H1 (cell line): ENCODE measurements around the gene MPRIP. TPM values are rescaled to one million over a fixed set of nuclear protein-coding genes. Genes with fewer than 3 reads are reported as not detected.

Experiments used
- CTCF ChIA-PET: fragments of 300-600 bp; sonication (Branson Sonifier 250); formaldehyde crosslinking; loops from one replicate; lab custom pipeline; 2021; ENCODE audit not compliant: partially characterized antibody; lab: Charles Lee
- POLR2A ChIA-PET: fragments of 300-600 bp; sonication (Branson Sonifier 250); formaldehyde crosslinking; loops from one replicate; lab custom pipeline; 2021; ENCODE audit warnings: inconsistent platforms; ENCODE audit not compliant: partially characterized antibody; lab: Charles Lee
- DNase-seq, 2 experiments: peaks; one replicate each; pipeline versions ENCODE4 v3.0.0 to v3.0.0-alpha.2; 2010 to 2022; ENCODE audit warnings: low spot score in 2 of 2, low read depth in 1 of 2, mixed read lengths in 1 of 2
- FAIRE-seq: peaks from 2 replicates; lab custom pipeline; 2011; peaks lifted over from hg19 to GRCh38; lab: Jason Lieb, UNC
- H2AFZ ChIP-seq: 2 replicates; pipeline ENCODE4 v1.8.1; 2012; ENCODE audit warnings: low read length, inconsistent platforms
- H2AK5ac ChIP-seq: 2 replicates; pipeline ENCODE4 v1.6.1; 2013; ENCODE audit warnings: low read depth, low read length
- H2BK120ac ChIP-seq: replicated peaks from 2 replicates; pipeline ENCODE3; 2013; ENCODE audit warnings: low read depth, low read length, inconsistent platforms
- H2BK12ac ChIP-seq: 2 replicates; pipeline ENCODE4 v1.6.1; 2013; ENCODE audit warnings: low read depth, low read length
- H2BK15ac ChIP-seq: 2 replicates; pipeline ENCODE4 v1.6.1; 2013; ENCODE audit warnings: low read length
- H2BK20ac ChIP-seq: 2 replicates; pipeline ENCODE4 v1.6.1; 2013; ENCODE audit warnings: low read length
- H2BK5ac ChIP-seq: 2 replicates; pipeline ENCODE4 v1.6.1; 2013; ENCODE audit warnings: low read depth, low read length
- H3K14ac ChIP-seq: 2 replicates; pipeline ENCODE4 v1.6.1; 2013; ENCODE audit warnings: inconsistent platforms; ENCODE audit not compliant: insufficient read length
- H3K18ac ChIP-seq: 2 replicates; pipeline ENCODE4 v1.6.1; 2013; ENCODE audit warnings: low read length; ENCODE audit errors: extremely low read depth
- H3K23ac ChIP-seq: 2 replicates; pipeline ENCODE4 v1.6.1; 2013; ENCODE audit warnings: inconsistent platforms; ENCODE audit not compliant: insufficient read length
- H3K23me2 ChIP-seq: 2 replicates; pipeline ENCODE4 v1.6.1; 2013; ENCODE audit warnings: low read depth, low read length
- H3K27ac ChIP-seq: 2 replicates; pipeline ENCODE4 v1.6.1; 2011; ENCODE audit warnings: low read depth, low read length, inconsistent platforms
- H3K27me3 ChIP-seq, 4 experiments: replicated peaks in 1 of 4; 1 replicate in 1 of 4; 2 replicates in 3 of 4; pipeline versions ENCODE4 v1.6.1 to v1.8.1; 2011 to 2013; ENCODE audit warnings: low read length in 3 of 4, mild to moderate bottlenecking in 3 of 4, inconsistent platforms in 2 of 4, mixed read lengths in 2 of 4, moderate library complexity in 1 of 4; ENCODE audit not compliant: control insufficient read depth in 3 of 4, insufficient read depth in 3 of 4; ENCODE audit errors: extremely low read depth in 1 of 4
- H3K36me3 ChIP-seq, 4 experiments: 2 replicates each; pipeline versions ENCODE4 v1.6.1 to v1.8.1; 2011 to 2013; ENCODE audit warnings: mild to moderate bottlenecking in 4 of 4, low read length in 3 of 4, moderate library complexity in 2 of 4, control low read depth in 1 of 4, inconsistent platforms in 1 of 4; ENCODE audit not compliant: insufficient read depth in 4 of 4, control insufficient read depth in 2 of 4
- H3K4ac ChIP-seq: replicated peaks from 2 replicates; pipeline ENCODE3; 2013; ENCODE audit warnings: low read length, low read depth, mixed read lengths, inconsistent platforms; ENCODE audit not compliant: insufficient read length
- H3K4me1 ChIP-seq, 4 experiments: replicated peaks in 1 of 4; 1 replicate in 1 of 4; 2 replicates in 3 of 4; pipeline versions ENCODE4 v1.6.1 to v1.8.1; 2011 to 2013; ENCODE audit warnings: low read length in 3 of 4, inconsistent platforms in 2 of 4, mixed read lengths in 1 of 4; ENCODE audit not compliant: insufficient read depth in 4 of 4, control insufficient read depth in 3 of 4
- H3K4me2 ChIP-seq, 2 experiments: 2 replicates each; pipeline versions ENCODE4 v1.6.1 to v1.8.1; 2011 to 2013; ENCODE audit warnings: low read depth in 2 of 2, low read length in 2 of 2, control low read depth in 1 of 2, inconsistent platforms in 1 of 2, mild to moderate bottlenecking in 1 of 2; ENCODE audit not compliant: insufficient read depth in 1 of 2
- H3K4me3 ChIP-seq, 4 experiments: fragments of 200-600, 300-600 bp in 1 of 4; sonication (generic), shearing (Covaris generic), sonication (Bioruptor Twin) in 1 of 4; 2 replicates each; pipeline versions ENCODE4 v1.5.1 to v1.8.1; 2011 to 2016; ENCODE audit warnings: low read length in 4 of 4, low read depth in 3 of 4, control low read depth in 2 of 4, inconsistent platforms in 2 of 4, mild to moderate bottlenecking in 2 of 4, mixed read lengths in 1 of 4, moderate library complexity in 1 of 4; ENCODE audit not compliant: insufficient read depth in 2 of 4; ENCODE audit errors: extremely low read depth in 1 of 4
- H3K56ac ChIP-seq: replicated peaks from 2 replicates; pipeline ENCODE3; 2013; ENCODE audit warnings: low read depth, mild to moderate bottlenecking, mixed read lengths, low read length, inconsistent platforms; ENCODE audit not compliant: insufficient read length
- H3K79me1 ChIP-seq: 2 replicates; pipeline ENCODE4 v1.6.1; 2013; ENCODE audit warnings: low read depth, low read length, control low read depth
- H3K79me2 ChIP-seq, 2 experiments: 2 replicates each; pipeline versions ENCODE4 v1.6.1 to v1.8.1; 2012 to 2013; ENCODE audit warnings: low read length in 2 of 2, mild to moderate bottlenecking in 2 of 2, inconsistent platforms in 1 of 2; ENCODE audit not compliant: insufficient read depth in 2 of 2, control insufficient read depth in 1 of 2
- H3K9ac ChIP-seq, 4 experiments: replicated peaks in 1 of 4; 1 replicate in 1 of 4; 2 replicates in 3 of 4; pipeline versions ENCODE4 v1.6.1 to v1.8.1; 2011 to 2013; ENCODE audit warnings: low read depth in 3 of 4, low read length in 3 of 4, control low read depth in 2 of 4, mild to moderate bottlenecking in 2 of 4, moderate library complexity in 2 of 4, inconsistent platforms in 1 of 4; ENCODE audit errors: extremely low read depth in 1 of 4
- H3K9me3 ChIP-seq, 2 experiments: 2 replicates each; pipeline versions ENCODE4 v1.6.1 to v1.8.1; 2012 to 2013; ENCODE audit warnings: mild to moderate bottlenecking in 2 of 2, moderate library complexity in 2 of 2, control low read depth in 1 of 2, inconsistent platforms in 1 of 2, low read depth in 1 of 2, low read length in 1 of 2, mixed read lengths in 1 of 2; ENCODE audit not compliant: insufficient read depth in 2 of 2
- H4K20me1 ChIP-seq, 2 experiments: replicated peaks in 1 of 2; 2 replicates each; pipeline versions ENCODE3 to v1.8.1; 2011 to 2013; ENCODE audit warnings: inconsistent platforms in 2 of 2, low read length in 2 of 2, mild to moderate bottlenecking in 1 of 2; ENCODE audit not compliant: insufficient read depth in 2 of 2, control insufficient read depth in 1 of 2
- H4K5ac ChIP-seq: 2 replicates; pipeline ENCODE4 v1.6.1; 2013; ENCODE audit warnings: low read length, low read depth, mixed read lengths, inconsistent platforms; ENCODE audit not compliant: insufficient read length
- H4K8ac ChIP-seq: 2 replicates; pipeline ENCODE4 v1.8.0; 2013; ENCODE audit warnings: mild to moderate bottlenecking, moderate library complexity, low read length, inconsistent platforms; ENCODE audit not compliant: insufficient read depth; ENCODE audit errors: extremely low read depth
- H4K91ac ChIP-seq: replicated peaks from 2 replicates; pipeline ENCODE3; 2013; ENCODE audit warnings: low read length, mixed read lengths, inconsistent platforms; ENCODE audit not compliant: insufficient read length
- BACH1 ChIP-seq: IDR thresholded peaks from 2 replicates; pipeline ENCODE4 v1.6.1; 2012; ENCODE audit warnings: low read length, improper control_type of control experiment
- RBBP5 ChIP-seq: IDR thresholded peaks from 2 replicates; pipeline ENCODE4 v1.7.1; 2012; ENCODE audit warnings: low read depth, mild to moderate bottlenecking, inconsistent platforms, low read length, moderate library complexity, borderline replicate concordance
- WGBS, 2 experiments: shearing (Covaris generic) in 1 of 2; methylation state at CpG; one replicate each; pipeline versions ENCODE4 v1.1.6 to v1.1.7; 2013 to 2015; ENCODE audit warnings: low lambda C conversion rate in 2 of 2, mixed read lengths in 2 of 2, inconsistent platforms in 1 of 2, low coverage in 1 of 2, missing lambda C conversion rate in 1 of 2; ENCODE audit not compliant: insufficient replicate concordance in 2 of 2, insufficient coverage in 1 of 2, insufficient read length in 1 of 2; ENCODE audit errors: extremely low coverage in 1 of 2, missing lambda C conversion rate in 1 of 2; 5-methylcytosine and 5-hydroxymethylcytosine counted together
- polyA plus RNA-seq, 7 experiments: library from polyadenylated mRNA; depleted of rRNA in 3 of 7; stranded (reverse) in 5 of 7; unstranded in 2 of 7; fragments of >200 nt in 5 of 7; fragments of 200-250 nt in 2 of 7; gene quantifications; 1 replicate in 5 of 7; 2 replicates in 1 of 7; 4 replicates in 1 of 7; pipeline versions ENCODE4 v1.2.1 to v1.2.3, GENCODE V29; 2011 to 2013; ENCODE audit warnings: missing spikeins in 2 of 7, mixed read lengths in 2 of 7
- total RNA-seq: library from RNA; stranded (reverse); fragmentation: NEBNext Ultra II Directional; extraction: Animal tissue kit (Norgen Biotek cat#: 25700); gene quantifications from 2 replicates; pipeline ENCODE4 v1.2.1, GENCODE V29; 2021

The MPRIP gene
- total and polyA plus RNA-seq, 2 of the 8 experiments (the other 6 are each of a cell fraction or from before 2014, with no cell fraction given) = 48.6 to 146 TPM

- FAIRE-seq (no peak), DNase-seq (no peak)
- no peak overlapping the region for H2BK15ac ChIP-seq
- no peak overlapping the region for H3K4ac ChIP-seq
- no peaks in the 10 kb centered on the region for H3K36me3 ChIP-seq
- H3K9me3 ChIP-seq = no peaks in the 10 kb centered on the region
- no peak overlapping the region for H3K27ac ChIP-seq
- H3K9ac ChIP-seq = no peak overlapping the region
- H3K79me1 ChIP-seq = no peaks in the 10 kb centered on the region
- H3K4me3 ChIP-seq = no peak overlapping the region
- no peak overlapping the region for H2AK5ac ChIP-seq
- TF ChIP-seq BACH1 (no peak), RBBP5 (no peak)
- H3K4me2 ChIP-seq = no peak overlapping the region
- no peak overlapping the region for H3K56ac ChIP-seq
- no peak overlapping the region for H2BK12ac ChIP-seq
- no peak overlapping the region for H3K23ac ChIP-seq
- no peaks in the 10 kb centered on the region for H3K79me2 ChIP-seq
- no peak overlapping the region for H2AFZ ChIP-seq
- H4K8ac ChIP-seq = no peak overlapping the region
- 90% methylated on average over 7 of the region's 7 CpGs; no CpG with 5 or more reads in 1 of the 2 experiments for WGBS, 2 experiments
- H2BK120ac ChIP-seq = no peak overlapping the region
- no peak overlapping the region for H2BK20ac ChIP-seq
- no peak overlapping the region for H4K5ac ChIP-seq
- ChIA-PET CTCF (interaction anchor here (0.8 to 1.3 kb wide), 3 partner anchors 13 to 127 kb away, joined by 3 to 5 read pairs (median 3); no protein-coding TSS in a partner anchor), POLR2A (interaction anchor here (1.2 kb wide), 2 partner anchors 14 to 123 kb away, joined by 3 to 5 read pairs; no protein-coding TSS in a partner anchor)
- no peak overlapping the region for H3K14ac ChIP-seq
- no peaks in the 10 kb centered on the region; a peak in 1 of 7 replicates for H3K4me1 ChIP-seq
- H3K27me3 ChIP-seq = no peaks in the 10 kb centered on the region
- no peak overlapping the region for H2BK5ac ChIP-seq
- H3K23me2 ChIP-seq = no peaks in the 10 kb centered on the region
- no peak overlapping the region for H3K18ac ChIP-seq
- no peak overlapping the region for H4K91ac ChIP-seq
- H4K20me1 ChIP-seq = no peaks in the 10 kb centered on the region
These were observed 158.1 kb downstream of the MPRIP start for GRCh38 chr17:17200311-17200710.
